H1 (cell line): ENCODE data around the gene JUN.

ENCODE experiments used
- CEBPB ChIP-seq: IDR thresholded peaks from 2 replicates; pipeline ENCODE4 v1.6.1; 2012; ENCODE audit warnings: low read depth, low read length
- CREB1 ChIP-seq: IDR thresholded peaks from 2 replicates; pipeline ENCODE4 v1.6.1; 2012; ENCODE audit warnings: inconsistent platforms
- CTCF ChIP-seq, 3 experiments: IDR thresholded peaks; 1 replicate in 2 of 3; 2 replicates in 1 of 3; pipeline versions ENCODE4 v1.5.1 to v1.6.1; 2011; ENCODE audit warnings: low read length in 3 of 3, mild to moderate bottlenecking in 3 of 3, inconsistent platforms in 2 of 3, low read depth in 1 of 3, moderate library complexity in 1 of 3; ENCODE audit not compliant: insufficient read depth in 1 of 3; ENCODE audit errors: control extremely low read depth in 1 of 3
- EGR1 ChIP-seq: IDR thresholded peaks from 2 replicates; pipeline ENCODE4 v1.6.1; 2011; ENCODE audit warnings: low read depth, low read length, borderline replicate concordance
- EP300 ChIP-seq, 2 experiments: IDR thresholded peaks; 1 replicate in 1 of 2; 2 replicates in 1 of 2; pipeline ENCODE4 v1.6.1; 2011 to 2012; ENCODE audit warnings: low read depth in 2 of 2, low read length in 2 of 2, mild to moderate bottlenecking in 2 of 2, borderline replicate concordance in 1 of 2, inconsistent platforms in 1 of 2, moderate library complexity in 1 of 2
- EZH2 ChIP-seq: fragments of 200-600 bp; sonication (generic); IDR thresholded peaks from 2 replicates; pipeline ENCODE4 v1.7.1; 2012; ENCODE audit warnings: low read depth, mild to moderate bottlenecking, moderate library complexity, low read length, inconsistent platforms; ENCODE audit not compliant: severe bottlenecking
- HDAC2 ChIP-seq, 2 experiments: fragments of 300-600 bp in 1 of 2; sonication (generic) in 1 of 2; IDR thresholded peaks; 2 replicates each; pipeline ENCODE4 v1.6.1; 2011 to 2012; ENCODE audit warnings: low read depth in 2 of 2, low read length in 2 of 2, mild to moderate bottlenecking in 2 of 2, moderate library complexity in 2 of 2, borderline replicate concordance in 1 of 2, inconsistent platforms in 1 of 2
- JUN ChIP-seq: IDR thresholded peaks from 2 replicates; pipeline ENCODE4 v1.6.1; 2011; ENCODE audit warnings: low read depth, mild to moderate bottlenecking, improper control_type of control experiment, low read length
- POLR2A ChIP-seq, 2 experiments: IDR thresholded peaks; 1 replicate in 1 of 2; 2 replicates in 1 of 2; pipeline ENCODE4 v1.6.1; 2011; ENCODE audit warnings: low read depth in 2 of 2, low read length in 2 of 2, mild to moderate bottlenecking in 2 of 2; ENCODE audit errors: control extremely low read depth in 1 of 2
- SP1 ChIP-seq: IDR thresholded peaks from 2 replicates; pipeline ENCODE4 v1.6.1; 2011; ENCODE audit warnings: low read depth, low read length
- SRF ChIP-seq: IDR thresholded peaks from 2 replicates; pipeline ENCODE4 v1.6.1; 2011; ENCODE audit warnings: mild to moderate bottlenecking, low read depth, low read length, moderate library complexity
- USF2 ChIP-seq: IDR thresholded peaks from 2 replicates; pipeline ENCODE4 v1.6.1; 2011; ENCODE audit warnings: low read length, improper control_type of control experiment
- ZNF274 ChIP-seq: IDR thresholded peaks from 2 replicates; pipeline ENCODE4 v1.7.0; 2012; ENCODE audit warnings: low read length, borderline replicate concordance; ENCODE audit errors: extremely low read depth

- no peak for TF ChIP-seq JUN
- TF ChIP-seq CTCF (IDR thresholded peaks at IDR 0.05; ENCODE audit: control extremely low read depth in 1 of 3, insufficient read depth in 1 of 3, low read depth in 1 of 3, low read length in 3 of 3) = no peak
- TF ChIP-seq CEBPB = no peak
- TF ChIP-seq EP300 (IDR thresholded peaks at IDR 0.05; ENCODE audit: borderline replicate concordance in 1 of 2, low read depth in 2 of 2, low read length in 2 of 2) = no peak
- TF ChIP-seq SP1 = no peak
- no peak for TF ChIP-seq CREB1
- TF ChIP-seq USF2 = no peak
- TF ChIP-seq ZNF274 = no peak
- no peak for TF ChIP-seq EZH2
- no peak for TF ChIP-seq SRF
- no peak for TF ChIP-seq HDAC2 (IDR thresholded peaks at IDR 0.05; ENCODE audit: borderline replicate concordance in 1 of 2, low read depth in 2 of 2, low read length in 2 of 2)
- TF ChIP-seq EGR1 = no peak
- no peak for TF ChIP-seq POLR2A (IDR thresholded peaks at IDR 0.05; ENCODE audit: control extremely low read depth in 1 of 2, low read depth in 2 of 2, low read length in 2 of 2)
These were observed 29.7 kb downstream of the JUN start for GRCh38 chr1:58754073-58754613.
